Stimulated activated CD4-positive, alpha-beta T cell treated with anti-CD3 and anti-CD28 coated beads, Interleukin-4, amount 100 ng/mL, for 4 hours (primary cell): ENCODE measurements around the gene FSTL1.

Experiments
- DNase-seq, 2 experiments: peaks; one replicate each; pipeline ENCODE4 v3.0.0-alpha.2; 2020

FSTL1 gene

GRCh38 chr3:120450600-120451271 lies at the start of gene FSTL1:
TSS of gene FSTL1 (minus strand) at chr3:120450992. CDS start at chr3:120450746, 246 bp downstream.
- no peak for DNase-seq

GRCh38 chr3:120498556-120499346 lies 48.0 kb upstream of the FSTL1 start:
- DNase-seq: no peak

- no peak for DNase-seq
These were observed 47.0 kb upstream of the FSTL1 start for GRCh38 chr3:120497818-120498217.

- no peak for DNase-seq
These were observed 46.5 kb upstream of the FSTL1 start for GRCh38 chr3:120497336-120497735.

- DNase-seq: no peak
These were observed 45.6 kb upstream of the FSTL1 start for GRCh38 chr3:120496278-120497002.

- DNase-seq: no peak
These were observed 45.0 kb upstream of the FSTL1 start for GRCh38 chr3:120495809-120496208.

- DNase-seq: no peak
These were observed 41.3 kb upstream of the FSTL1 start for GRCh38 chr3:120492103-120492502.

- DNase-seq: no peak
These were observed 38.6 kb upstream of the FSTL1 start for GRCh38 chr3:120489421-120489820.

GRCh38 chr3:120488296-120488695 lies 37.5 kb upstream of the FSTL1 start:
- DNase-seq: no peak

GRCh38 chr3:120487191-120487650 lies 36.4 kb upstream of the FSTL1 start:
- DNase-seq: no peak

- no peak for DNase-seq
These were observed 30.3 kb upstream of the FSTL1 start for GRCh38 chr3:120481081-120481480.

GRCh38 chr3:120477781-120478180 lies 27.0 kb upstream of the FSTL1 start:
- DNase-seq: no peak

- DNase-seq: no peak
These were observed 25.1 kb upstream of the FSTL1 start for GRCh38 chr3:120475722-120476377.

GRCh38 chr3:120473896-120474675 lies 23.3 kb upstream of the FSTL1 start:
- DNase-seq: no peak

- DNase-seq: no peak
These were observed 22.6 kb upstream of the FSTL1 start for GRCh38 chr3:120473389-120473788.

- no peak for DNase-seq
These were observed 21.5 kb upstream of the FSTL1 start for GRCh38 chr3:120472121-120472844.

- no peak for DNase-seq
These were observed 20.9 kb upstream of the FSTL1 start for GRCh38 chr3:120471643-120472042.

- no peak for DNase-seq
These were observed 20.1 kb upstream of the FSTL1 start for GRCh38 chr3:120470870-120471269.

GRCh38 chr3:120469882-120470301 lies 19.1 kb upstream of the FSTL1 start:
- no peak for DNase-seq

- DNase-seq: no peak
These were observed 18.6 kb upstream of the FSTL1 start for GRCh38 chr3:120469440-120469839.

- DNase-seq: no peak
These were observed 18.0 kb upstream of the FSTL1 start for GRCh38 chr3:120468635-120469295.
